Stimulated activated CD4-positive, alpha-beta T cell treated with anti-CD3 and anti-CD28 coated beads, Interleukin-1b, Interleukin-23, amount 100 ng/mL, for 24 hours (primary cell): ENCODE measurements around the gene TMOD2.

Source experiments
- DNase-seq, 4 experiments: peaks; one replicate each; pipeline ENCODE4 v3.0.0-alpha.2; 2020; ENCODE audit warnings: low read depth in 4 of 4, low spot score in 1 of 4

TMOD2 gene

GRCh38 chr15:51849860-51850259, 98.5 kb downstream of the TMOD2 start:
- DNase-seq: no peak

- DNase-seq: no peak
Measured at GRCh38 chr15:51853998-51854397, 102.6 kb downstream of the TMOD2 start.

- no peak for DNase-seq
Measured at GRCh38 chr15:51855612-51856011, 104.2 kb downstream of the TMOD2 start.

- no peak for DNase-seq
Measured at GRCh38 chr15:51856714-51857380, 105.5 kb downstream of the TMOD2 start.

GRCh38 chr15:51861557-51862359, 110.4 kb downstream of the TMOD2 start:
- peak; percentile 9 to 33 (median 16) for DNase-seq

- DNase-seq: no peak
Measured at GRCh38 chr15:51863131-51863530, 111.7 kb downstream of the TMOD2 start.

- peak in 1 of 4 experiments; percentile 9 for DNase-seq
Measured at GRCh38 chr15:51864408-51865056, 113.1 kb downstream of the TMOD2 start.

GRCh38 chr15:51865317-51865716, 113.9 kb downstream of the TMOD2 start:
- DNase-seq: no peak
